Heart left ventricle (tissue), 13 donors: ENCODE results near the gene ABCC9.

ENCODE experiments used
- CTCF ChIP-seq, 12 donors: fragments of 200-600 bp; sonication (generic) in 4 of 12; IDR thresholded peaks; one replicate each; pipeline versions ENCODE4 v1.5.0 to v1.8.0; 2018 to 2022; ENCODE audit warnings: antibody characterized with exemption in 12 of 12, mild to moderate bottlenecking in 5 of 12
- POLR2A ChIP-seq, 2 donors: fragments of 450-650 bp; IDR thresholded peaks; one replicate each; pipeline ENCODE4 v1.6.1; 2017; ENCODE audit warnings: antibody characterized with exemption in 2 of 2, mild to moderate bottlenecking in 2 of 2, moderate library complexity in 2 of 2
- donor health status: ischemic (EF 13 %, LVEDD 7.1; RV severe dilation, severe dysfunction).
- donor health status: DM: no; HTN: yes; CAD: no.
- donor health status: DM: no; HTN: no; CAD: no.
- donor health status: ischemic (EF 25% LVEDD 6.9; RV normal size, moderate dysfunction).
- donor health status: ischemic (EF 25% LVEDD 5.7; RV mildly dilated, moderate dysfunction).
- donor health status: ischemic (EF 35%, LVEDD 5.7; RV mildly dilated, moderate dysfunction).
- donor health status: nonischemic (EF 11% LVEDD 7.7; RV severe dilation, severe dysfunction).
- donor health status: DM: yes; HTN: yes; CAD: no.
- donor health status: PGD.
- donor health status: ischemic (EF 29% LVEDD 5.4; RV normal size, mild dysfunction).
- donor health status: nonischemic (EF 23%, LVEDD 6.1; RV moderate dilation, normal function).

- TF ChIP-seq CTCF (IDR thresholded peaks at IDR 0.05) (no peak), POLR2A (IDR thresholded peaks at IDR 0.05) (no peak)
Measured at GRCh38 chr12:21814327-21814726, 126.9 kb downstream of the ABCC9 start.
